Retinal pigment epithelial cell (primary cell): Measurements from ENCODE around the gene PRSS27.

Source experiments
- DNase-seq: peaks from one replicate; pipeline ENCODE4 v3.0.0-alpha.2; 2010; ENCODE audit warnings: low read depth
- H3K4me3 ChIP-seq: 2 replicates; pipeline ENCODE4 v1.5.1; 2011; ENCODE audit warnings: mild to moderate bottlenecking, low read length, control low read depth, moderate library complexity
- TF ChIP-seq, protein P1 (sequence below): conservative IDR thresholded peaks from 2 replicates; pipeline ENCODE4 v1.5.1; 2011; ENCODE audit warnings: low read depth, low read length, control low read depth, inconsistent platforms

The PRSS27 gene

DNA sequence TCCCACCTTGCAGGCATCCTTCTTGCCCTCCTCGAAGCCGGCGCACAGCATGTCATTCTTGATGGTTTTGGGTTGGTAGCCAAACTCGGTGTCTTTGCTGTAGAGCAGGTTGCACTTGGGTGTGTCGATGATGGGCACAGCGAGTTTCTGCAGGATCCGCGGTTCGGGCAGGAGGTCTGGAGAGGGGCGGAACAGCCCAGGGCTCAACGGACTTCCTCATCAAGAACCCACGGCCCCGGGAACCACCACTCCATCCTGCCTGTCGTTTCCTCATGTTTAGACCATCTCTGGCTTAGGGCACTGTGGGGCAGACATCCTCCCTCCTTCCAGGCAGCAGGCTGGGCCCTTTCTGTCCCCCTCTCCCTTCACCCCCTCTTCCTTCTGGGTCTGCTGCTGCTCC, 6.5 kb downstream of the PRSS27 start:
- no peak overlapping the region for H3K4me3 ChIP-seq
- TF ChIP-seq, protein P1, sequence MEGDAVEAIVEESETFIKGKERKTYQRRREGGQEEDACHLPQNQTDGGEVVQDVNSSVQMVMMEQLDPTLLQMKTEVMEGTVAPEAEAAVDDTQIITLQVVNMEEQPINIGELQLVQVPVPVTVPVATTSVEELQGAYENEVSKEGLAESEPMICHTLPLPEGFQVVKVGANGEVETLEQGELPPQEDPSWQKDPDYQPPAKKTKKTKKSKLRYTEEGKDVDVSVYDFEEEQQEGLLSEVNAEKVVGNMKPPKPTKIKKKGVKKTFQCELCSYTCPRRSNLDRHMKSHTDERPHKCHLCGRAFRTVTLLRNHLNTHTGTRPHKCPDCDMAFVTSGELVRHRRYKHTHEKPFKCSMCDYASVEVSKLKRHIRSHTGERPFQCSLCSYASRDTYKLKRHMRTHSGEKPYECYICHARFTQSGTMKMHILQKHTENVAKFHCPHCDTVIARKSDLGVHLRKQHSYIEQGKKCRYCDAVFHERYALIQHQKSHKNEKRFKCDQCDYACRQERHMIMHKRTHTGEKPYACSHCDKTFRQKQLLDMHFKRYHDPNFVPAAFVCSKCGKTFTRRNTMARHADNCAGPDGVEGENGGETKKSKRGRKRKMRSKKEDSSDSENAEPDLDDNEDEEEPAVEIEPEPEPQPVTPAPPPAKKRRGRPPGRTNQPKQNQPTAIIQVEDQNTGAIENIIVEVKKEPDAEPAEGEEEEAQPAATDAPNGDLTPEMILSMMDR, result no peak
- no peak for DNase-seq

DNA sequence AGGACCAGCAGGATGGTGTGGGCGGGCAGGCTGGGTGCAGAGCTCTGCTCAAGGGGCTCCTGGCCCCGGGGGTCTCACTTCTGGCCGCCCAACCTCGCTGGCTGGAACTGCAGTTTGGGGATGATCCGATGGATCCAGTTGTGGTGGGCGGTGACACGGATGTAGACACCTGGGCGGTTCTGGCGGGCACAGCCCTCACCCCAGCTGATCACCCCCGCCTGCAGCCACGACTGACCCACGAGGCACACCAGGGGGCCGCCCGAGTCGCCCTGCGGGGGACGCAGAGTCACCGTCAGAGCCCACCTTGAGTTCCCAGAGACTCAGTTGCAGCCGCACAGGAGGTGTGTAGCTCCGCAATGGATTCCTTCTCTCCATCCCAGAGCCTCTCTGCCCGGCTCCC, 7.5 kb downstream of the PRSS27 start:
- TF ChIP-seq, protein P1, result no peak
- DNase-seq, result no peak
- no peak overlapping the region for H3K4me3 ChIP-seq

DNA sequence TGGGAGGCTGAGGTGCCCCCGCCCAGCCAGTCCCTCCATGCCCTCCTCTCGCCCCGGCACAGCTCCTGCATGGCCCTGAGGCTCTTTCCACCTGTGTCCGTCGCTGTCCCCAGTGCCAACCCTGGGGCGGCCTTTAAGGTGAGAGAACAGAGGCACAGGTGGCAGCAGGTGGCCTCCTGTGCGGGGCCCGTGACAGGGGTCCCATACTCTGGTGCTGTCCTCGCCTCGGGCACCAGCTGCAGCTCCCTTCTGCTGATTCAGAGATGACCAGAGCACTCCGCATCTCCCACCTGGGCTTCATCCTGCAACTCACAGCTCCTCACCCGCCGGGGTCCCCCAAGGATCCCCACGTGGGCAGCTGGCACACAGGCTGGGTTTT, 8.0 kb downstream of the PRSS27 start:
- H3K4me3 ChIP-seq, result no peak overlapping the region
- no peak for DNase-seq
- TF ChIP-seq, protein P1, result no peak

DNA sequence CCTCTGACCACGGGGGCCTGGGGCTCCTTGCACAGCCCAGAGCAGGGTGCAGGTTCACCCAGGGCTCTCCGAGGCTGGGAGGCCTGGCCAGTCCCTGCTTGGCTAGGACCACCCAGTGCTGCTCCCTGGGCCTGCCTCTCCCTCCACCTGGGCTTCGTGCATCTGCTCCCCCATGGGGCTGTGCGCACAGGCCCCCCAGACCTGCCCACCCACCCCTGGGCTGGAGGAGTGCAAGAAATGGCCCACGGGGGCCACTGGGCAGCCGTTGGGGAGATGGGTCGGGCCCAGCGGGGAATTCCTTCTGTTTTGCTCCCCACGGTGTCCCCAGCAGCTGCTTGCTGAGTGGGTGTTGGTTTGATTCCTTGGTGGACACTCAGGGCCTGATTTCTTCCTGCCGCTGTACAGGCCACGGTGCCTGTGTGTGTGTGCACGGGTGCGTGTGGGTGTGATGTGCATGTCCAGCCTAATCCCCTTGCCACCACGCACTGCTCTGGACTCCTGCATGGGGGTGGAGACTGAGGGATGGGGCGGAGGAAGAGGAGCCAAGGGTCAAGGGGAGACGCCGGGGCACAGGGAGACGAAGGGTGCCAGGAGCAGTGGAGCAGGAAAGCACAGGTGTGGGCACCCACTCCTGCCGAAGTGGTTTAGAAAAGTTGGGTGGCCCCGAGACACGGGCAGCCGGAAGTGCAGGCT, 8.5 kb downstream of the PRSS27 start:
- TF ChIP-seq, protein P1, result no peak
- no peak overlapping the region for H3K4me3 ChIP-seq
- no peak for DNase-seq

DNA sequence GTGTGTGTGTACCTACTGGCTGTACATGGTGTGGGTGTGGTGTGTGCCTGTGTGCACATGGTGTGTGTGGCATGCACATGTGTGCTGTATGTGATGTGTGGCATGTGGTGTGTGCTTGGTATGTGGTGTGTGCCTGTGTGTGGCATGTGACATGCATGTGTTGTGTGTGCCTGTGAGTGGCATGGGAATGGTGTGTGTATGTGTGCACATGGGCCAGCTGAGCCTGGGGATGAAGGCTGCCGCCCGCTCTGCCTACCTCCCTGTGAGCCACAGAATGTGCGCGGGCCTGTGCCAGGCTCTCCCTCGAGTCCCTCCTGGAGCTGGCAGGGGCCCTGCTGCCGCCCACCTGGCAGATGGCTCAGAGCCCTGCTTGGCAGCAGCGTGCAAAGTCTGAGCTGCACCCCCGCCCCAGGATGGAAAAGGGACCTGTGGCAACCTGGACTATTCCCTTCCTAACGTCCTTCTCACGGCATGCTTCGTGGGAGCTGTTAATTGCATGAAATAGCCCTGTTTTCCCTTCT, 9.3 kb downstream of the PRSS27 start:
- TF ChIP-seq, protein P1, result no peak

DNA sequence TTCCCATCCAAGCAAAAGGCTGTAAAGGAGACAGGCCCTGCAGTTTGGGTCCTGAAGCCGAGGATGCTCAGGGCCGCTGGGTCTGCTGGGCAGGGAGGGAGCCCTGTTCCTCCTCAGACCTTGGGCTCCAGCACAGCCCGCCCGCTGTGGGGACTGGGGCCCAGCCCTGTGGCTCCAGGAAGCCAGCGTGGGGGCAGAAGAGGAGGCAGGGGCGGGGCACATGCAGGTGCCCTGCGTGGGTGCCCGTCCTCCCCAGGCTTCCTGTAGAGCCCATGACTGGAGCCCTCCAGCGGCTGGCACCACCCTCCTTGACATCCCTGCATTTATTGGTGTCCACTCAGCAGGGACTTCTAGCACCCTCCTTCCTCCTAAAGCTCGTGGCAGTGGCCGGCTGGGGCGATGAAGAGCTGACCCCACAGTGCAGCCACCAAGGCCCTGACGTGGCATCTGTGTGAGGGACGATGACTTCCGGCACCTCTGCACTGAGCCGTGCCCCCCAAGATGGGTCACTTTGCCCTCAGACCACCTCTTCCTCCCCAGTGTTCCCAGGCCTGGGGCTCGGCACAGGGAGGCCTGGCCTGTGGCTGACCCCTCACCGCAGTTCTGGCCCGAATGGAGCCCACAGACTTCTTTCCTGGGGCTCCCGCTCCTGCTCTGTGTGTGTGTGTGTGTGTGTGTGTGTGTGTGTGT, 9.9 kb downstream of the PRSS27 start:
- H3K4me3 ChIP-seq, result no peak overlapping the region
- no peak for DNase-seq
- TF ChIP-seq, protein P1, result no peak

More for the DNA sequence above, 9.3 kb downstream of the PRSS27 start:
- DNase-seq, result no peak
- no peak overlapping the region for H3K4me3 ChIP-seq

DNA sequence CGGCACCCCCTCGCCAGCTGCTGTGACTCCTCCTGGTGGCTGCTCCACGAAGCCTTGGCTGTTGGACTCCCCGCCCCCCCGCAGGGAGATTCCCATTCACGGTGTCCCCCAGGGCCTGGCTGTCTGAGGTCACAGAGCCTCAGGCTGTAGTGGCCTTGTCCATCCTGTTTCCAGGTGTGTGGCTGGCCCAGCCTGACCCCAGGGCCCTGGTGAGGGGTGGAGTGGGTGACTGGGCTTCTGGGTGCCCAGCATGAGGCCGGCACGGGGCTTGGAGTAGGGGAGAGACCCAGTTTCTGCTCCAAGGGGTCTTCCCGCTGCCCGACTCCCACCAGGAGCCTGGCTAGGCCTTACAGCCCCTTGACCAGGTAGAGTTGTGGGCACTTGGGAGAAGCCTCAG, 10.4 kb downstream of the PRSS27 start:
- no peak for DNase-seq
- TF ChIP-seq, protein P1, result no peak
- H3K4me3 ChIP-seq, result no peak overlapping the region
